HG03025 (cell line): Measurements from ENCODE around the gene SSBP3.

Experiments used
- ATAC-seq: cut with Tn5 transposase; IDR thresholded peaks from one replicate; pipeline ENCODE4 v1.9.1; 2021; ENCODE audit warnings: mild to moderate bottlenecking, moderate library complexity; ENCODE audit not compliant: unreplicated experiment, low FRiP score

The SSBP3 gene

GRCh38 chr1:54335011-54335754, 71.0 kb downstream of the SSBP3 start:
- no peak for ATAC-seq

GRCh38 chr1:54332781-54333585, 73.2 kb downstream of the SSBP3 start:
- ATAC-seq = no peak

DNA sequence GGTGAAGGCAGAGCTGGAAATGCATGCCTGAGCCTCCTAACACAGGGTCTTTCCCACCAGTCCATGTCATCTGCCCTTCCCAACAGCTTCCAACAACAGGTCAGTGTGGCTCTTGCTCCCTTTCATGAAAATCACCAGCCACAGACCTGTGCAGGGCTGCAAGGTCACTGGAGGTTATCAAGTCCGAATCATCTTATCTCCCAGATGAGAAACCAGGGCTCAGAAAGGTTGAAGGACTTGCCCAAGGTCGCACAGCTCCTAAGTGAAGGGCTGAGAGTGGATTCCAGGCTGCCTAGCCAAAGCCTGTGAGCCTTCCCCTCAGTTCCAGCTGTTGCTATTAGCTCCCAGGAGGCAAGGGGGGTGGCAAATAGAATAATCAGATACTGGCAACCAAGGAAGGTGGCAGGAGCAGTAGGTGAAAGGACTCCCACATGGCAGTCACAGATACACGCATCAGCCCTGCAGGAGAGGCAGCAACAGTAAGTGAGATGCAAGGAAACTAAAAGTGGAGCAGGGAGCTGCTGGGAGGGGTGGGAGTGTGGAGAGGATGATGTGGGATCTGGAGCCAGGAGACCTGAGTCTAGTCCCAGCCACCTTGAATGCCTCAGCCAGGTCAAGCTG, 74.2 kb downstream of the SSBP3 start:
- ATAC-seq = no peak

- no peak for ATAC-seq
These were observed 75.0 kb downstream of the SSBP3 start for GRCh38 chr1:54331091-54331772.

DNA sequence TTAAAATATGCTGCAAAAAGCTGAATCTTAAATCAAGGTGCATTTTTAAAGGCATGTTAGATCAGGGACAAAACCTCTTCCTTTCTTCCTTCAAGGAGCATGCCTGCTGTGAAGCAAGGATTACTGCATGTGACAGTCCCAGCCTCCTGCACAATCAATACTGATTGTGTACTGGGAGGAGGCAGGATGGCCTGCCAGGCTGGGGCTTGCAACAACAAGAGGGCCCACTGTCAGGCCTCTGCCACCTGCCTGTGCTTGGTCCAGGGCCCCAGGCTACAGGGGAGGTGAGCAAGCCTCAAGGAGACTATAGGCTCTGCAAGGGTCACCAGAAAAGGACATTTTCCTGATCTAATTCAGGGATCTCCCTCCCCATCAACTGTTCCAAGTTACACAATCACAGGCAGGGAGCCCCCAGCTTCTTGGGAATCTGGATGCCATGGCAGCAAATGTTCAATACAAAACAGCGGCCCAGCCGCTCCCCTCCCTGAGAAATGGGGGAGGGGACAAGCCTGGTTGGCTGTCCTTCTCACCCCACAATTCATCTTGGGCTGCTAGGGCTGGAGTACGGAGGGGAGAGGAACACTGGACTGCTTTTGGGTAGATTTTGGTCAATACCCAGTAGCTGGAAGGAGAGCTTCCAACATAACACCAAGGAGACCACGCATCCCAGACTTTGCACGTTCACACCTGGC, 76.7 kb downstream of the SSBP3 start:
- no peak for ATAC-seq

DNA sequence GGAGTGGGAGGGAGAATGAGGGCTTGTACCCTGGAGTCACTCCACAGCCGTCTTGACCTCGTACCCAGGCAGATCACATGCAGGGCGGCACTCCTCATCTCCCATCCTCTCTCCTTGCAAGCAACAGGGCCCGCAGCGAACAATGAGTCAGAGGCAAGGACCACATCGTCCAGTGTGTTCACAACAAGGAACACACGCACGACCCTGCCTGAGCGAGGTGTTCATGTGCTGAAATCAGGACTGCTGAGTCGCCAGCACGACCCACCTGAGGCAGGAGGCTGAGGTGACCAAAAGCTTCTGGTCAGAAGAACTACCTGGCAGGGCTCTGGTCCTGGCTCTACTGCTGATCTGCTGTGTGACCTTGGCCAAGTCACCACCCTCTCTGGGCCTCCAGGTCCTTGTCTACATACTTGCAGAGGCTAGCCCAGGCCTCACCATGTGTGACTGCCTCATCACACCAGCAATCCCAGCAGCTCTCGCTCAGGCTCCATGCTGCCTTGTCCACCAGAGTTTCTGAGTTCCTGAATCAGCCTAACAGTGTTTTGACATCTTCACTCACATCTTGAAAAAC, 78.0 kb downstream of the SSBP3 start:
- ATAC-seq = no peak

DNA sequence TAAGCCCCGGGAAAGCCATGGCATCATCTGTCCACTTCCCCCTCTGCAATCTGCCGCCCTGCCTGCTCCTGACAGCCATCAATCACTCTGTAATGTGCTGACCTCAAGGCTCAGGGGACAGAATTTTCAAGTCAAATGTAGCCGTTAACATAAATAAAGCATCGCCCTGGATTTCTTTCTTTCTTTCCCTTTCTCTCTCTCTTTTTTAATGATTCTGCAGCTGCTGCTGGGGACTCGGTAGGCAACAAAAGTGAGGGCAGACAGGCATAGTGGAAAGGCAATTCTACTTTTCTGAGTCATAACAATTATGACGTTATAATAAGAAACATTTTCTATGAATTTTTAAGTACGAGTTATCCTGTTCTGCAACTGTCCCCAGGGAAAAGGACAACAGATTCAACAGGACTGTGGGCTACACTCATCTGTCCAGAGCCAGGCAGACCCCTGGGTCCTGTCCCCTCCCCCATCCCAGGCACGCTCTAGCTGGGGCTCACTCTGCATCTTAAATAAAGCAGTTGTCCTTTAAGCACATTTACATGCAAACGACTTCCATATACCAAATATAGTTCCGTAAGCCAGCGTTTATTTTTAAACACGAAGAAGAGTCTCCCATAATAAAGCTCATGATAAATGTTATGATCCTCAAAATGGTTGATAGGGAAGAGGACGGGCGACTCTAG, 78.7 kb downstream of the SSBP3 start:
- ATAC-seq = no peak

- no peak for ATAC-seq
These were observed 79.4 kb downstream of the SSBP3 start for GRCh38 chr1:54326543-54327385.

DNA sequence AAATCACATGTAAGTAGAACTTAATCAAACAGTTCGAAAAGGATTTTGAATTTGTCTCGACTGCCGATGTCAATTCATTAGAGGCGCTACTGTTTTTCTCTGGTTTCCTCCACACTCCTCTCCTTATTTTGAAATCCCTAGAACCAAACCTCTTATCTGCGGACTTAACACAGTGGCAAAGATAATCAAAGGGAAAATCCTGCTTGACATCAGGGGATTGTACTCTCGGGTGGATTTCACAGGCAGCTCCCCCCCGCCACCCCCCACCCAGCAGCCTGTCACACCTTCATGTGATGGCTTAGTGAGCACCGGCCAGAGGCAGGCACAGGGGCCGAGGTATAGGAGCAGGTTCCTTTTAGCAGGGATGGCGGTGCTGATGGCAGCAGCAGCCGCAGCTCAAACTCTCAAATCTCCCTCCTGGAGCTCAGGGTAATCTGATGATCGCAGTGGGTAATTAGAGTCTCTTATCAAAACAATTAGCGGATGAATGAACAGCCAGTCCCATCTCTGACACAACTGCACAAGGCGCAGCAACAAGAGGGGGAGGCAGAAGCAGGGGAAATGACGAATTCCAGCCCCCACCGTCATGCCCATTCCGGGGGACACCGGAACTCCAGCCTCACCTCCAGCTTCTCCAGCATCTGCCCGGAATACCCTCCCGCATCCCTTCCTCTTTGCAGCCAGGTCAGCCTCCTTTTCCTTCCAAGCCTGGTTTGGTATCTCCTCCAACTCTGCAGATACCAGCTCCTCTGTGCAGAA, 80.3 kb downstream of the SSBP3 start:
- ATAC-seq = no peak

- ATAC-seq = no peak
These were observed 80.9 kb downstream of the SSBP3 start for GRCh38 chr1:54325284-54325683.

DNA sequence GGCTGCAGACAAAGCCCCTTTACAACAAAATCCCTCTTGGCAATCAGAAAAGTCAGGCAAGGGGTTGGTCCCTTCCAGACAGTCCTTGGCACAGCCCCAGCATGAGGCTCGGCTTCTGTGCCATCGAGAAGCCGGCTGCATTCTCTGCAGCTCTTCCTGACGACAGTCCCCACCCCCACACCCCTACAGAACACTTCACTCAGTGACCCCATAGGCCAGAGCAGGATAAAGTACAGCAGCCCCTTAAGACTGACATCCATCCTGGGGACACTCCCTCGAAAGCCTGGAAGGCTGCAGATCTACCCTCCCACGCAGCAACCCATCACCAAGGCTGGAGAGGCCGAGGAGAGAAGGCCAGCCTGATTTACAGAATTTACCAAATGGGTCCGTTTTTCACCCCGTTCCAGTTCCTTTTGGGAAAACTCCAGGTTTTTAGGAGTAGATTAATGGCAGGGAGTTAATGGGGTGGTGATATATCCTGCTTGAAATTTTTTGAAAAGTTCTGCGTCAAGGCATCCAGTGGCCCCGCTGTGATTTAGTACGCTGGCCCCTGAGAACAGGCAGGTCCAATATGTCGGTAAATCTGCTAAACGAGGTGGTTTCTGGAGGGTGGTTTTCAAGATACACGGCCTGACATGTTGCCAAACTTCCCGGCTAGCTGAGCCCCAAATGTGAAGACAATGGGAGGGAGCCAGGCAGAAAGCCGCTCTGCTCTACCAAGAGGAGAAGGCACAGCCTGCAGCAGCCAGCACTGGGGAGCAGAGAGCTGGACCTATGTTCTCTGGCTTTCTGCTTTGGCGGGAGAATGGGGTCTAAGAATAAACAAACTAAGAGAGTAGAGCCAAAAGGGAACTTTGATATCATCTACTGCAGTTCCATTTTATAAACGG, 81.7 kb downstream of the SSBP3 start:
- ATAC-seq = no peak

- ATAC-seq = no peak
These were observed 82.3 kb downstream of the SSBP3 start for GRCh38 chr1:54323921-54324250.

DNA sequence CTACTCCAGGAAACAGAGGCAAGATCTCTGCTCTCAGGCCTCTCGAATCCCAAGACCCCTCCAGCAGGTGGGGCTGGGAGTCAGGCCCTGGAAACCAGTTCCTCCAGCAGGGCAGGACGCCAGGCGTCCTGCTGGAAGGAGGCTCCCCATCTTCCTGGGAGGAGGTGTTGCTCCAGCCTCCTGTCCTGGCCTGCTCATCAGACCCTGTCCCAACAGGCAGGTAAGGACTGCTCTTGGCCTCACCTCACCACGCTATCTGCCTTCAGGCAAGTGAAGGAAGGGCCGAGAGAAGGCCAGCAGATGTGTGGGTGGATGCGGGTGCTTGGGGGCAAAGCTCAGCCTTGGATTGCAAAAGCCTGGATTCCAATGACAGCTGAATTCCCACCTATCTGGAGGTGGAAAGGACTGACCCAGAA, 82.9 kb downstream of the SSBP3 start:
- ATAC-seq = no peak

GRCh38 chr1:54318246-54318814, 87.9 kb downstream of the SSBP3 start:
- ATAC-seq = no peak

DNA sequence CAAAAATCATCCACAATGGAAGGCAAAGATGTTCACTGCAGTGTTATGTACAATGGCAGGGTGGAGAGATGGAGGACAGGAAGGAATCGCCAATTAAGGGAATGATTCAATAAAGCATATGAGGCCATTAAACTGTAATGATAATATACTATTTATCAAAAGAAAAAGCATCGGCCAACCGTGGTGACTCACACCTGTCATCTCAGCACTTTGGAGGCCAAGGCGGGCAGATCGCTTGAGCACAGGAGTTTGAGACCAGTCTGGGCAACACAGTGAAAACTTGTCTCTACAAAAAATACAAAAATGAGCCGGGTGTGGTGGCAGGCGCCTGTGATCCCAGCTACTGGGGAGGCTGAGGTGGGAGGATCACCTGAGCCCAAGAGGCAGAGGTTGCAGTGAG, 89.1 kb downstream of the SSBP3 start:
- ATAC-seq = no peak

DNA sequence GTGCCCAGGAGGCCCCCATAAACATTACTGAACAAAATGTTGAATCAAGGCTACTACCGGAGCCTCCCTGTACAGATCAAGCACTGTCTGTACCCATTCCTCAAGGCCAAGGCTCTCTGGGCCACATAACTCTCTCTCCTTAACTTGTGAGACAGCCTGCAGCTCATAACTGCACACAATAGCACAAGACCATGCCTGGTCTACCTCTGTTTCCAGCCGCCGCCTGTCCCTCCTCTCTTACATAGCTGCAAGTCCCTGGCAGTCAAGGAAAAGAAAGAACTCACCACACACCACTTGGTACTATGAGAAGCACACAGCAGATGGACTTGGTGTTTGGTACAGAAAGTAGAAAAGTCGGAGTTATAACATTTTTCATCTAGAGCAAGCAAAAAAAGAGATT, 91.1 kb downstream of the SSBP3 start:
- no peak for ATAC-seq

DNA sequence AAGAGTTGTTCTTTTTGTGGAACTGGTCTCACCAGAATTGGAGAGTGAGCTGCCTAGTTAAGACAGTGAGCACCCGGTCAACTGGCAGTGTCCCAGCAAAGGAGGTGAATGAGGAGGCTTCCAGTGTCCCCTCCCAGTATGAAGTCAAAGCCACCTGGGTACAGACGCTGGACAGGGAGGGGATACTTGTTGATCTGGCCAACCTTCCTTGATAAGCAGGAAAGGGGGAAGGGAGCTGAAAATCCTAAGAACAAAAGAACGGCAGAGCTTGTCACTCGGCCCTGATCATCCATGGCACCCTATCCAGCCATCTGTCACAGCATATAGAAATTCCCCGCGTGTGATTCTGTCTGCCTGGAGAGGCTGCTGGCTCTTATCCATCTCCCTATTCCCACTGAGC, 91.5 kb downstream of the SSBP3 start:
- ATAC-seq = no peak
